Keratinocyte (primary cell): ENCODE results near the gene DACT1.

Source experiments
- CTCF ChIP-seq, 3 experiments: IDR thresholded peaks in 1 of 3; conservative IDR thresholded peaks in 1 of 3; optimal IDR thresholded peaks in 1 of 3; 2 replicates in 2 of 3; 3 replicates in 1 of 3; pipeline versions ENCODE3 to v1.5.1; 2011; ENCODE audit warnings: low read length in 3 of 3, mild to moderate bottlenecking in 3 of 3, moderate library complexity in 2 of 3, control low read depth in 1 of 3, inconsistent platforms in 1 of 3; ENCODE audit not compliant: insufficient read depth in 2 of 3; ENCODE audit errors: extremely low read depth in 1 of 3
- EZH2 ChIP-seq: IDR thresholded peaks from one replicate; pipeline ENCODE4 v1.6.1; 2012; ENCODE audit warnings: inconsistent platforms, mild to moderate bottlenecking, low read length, moderate library complexity

DNA sequence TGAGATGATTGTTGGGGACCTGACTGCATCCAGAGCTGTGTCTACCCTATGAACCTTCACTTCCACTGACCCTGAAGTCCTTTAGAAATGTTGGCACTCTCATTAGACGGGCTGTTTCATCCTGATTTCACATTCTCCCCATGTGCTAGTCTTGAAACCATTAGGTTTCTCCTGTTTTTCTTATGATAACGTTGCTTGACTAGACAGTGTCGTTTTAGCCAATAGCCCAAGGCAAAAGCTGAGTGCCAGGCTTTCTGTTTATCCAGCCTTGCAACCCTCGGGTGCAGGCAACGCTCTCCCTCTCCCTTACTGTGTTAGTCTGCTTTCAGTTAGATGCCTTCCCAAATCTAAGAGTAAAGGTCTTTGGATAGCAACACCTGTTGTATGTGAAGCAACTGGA is 30.1 kb downstream of the DACT1 start:
- TF ChIP-seq CTCF (optimal IDR thresholded peaks at IDR 0.05 in 1 of 3, IDR thresholded peaks at IDR 0.05 in 1 of 3, conservative IDR thresholded peaks at IDR 0.05 in 1 of 3; ENCODE audit: extremely low read depth in 1 of 3, insufficient read depth in 2 of 3, low read length in 3 of 3) = no peak
- TF ChIP-seq EZH2 = no peak
